Stimulated activated CD4-positive, alpha-beta T cell treated with anti-CD3 and anti-CD28 coated beads, Interleukin-12 subunit alpha, Interleukin-12 subunit beta, amount 100 ng/mL, for 24 hours (primary cell): Measurements from ENCODE around the gene GAP43.
A peak's percentile ranks its signal among the peaks of the same experiment; 100 is the strongest.

Experiments used
- DNase-seq, 2 experiments: peaks; one replicate each; pipeline ENCODE4 v3.0.0-alpha.2; 2020; ENCODE audit warnings: low read depth in 2 of 2

GAP43 gene

DNA sequence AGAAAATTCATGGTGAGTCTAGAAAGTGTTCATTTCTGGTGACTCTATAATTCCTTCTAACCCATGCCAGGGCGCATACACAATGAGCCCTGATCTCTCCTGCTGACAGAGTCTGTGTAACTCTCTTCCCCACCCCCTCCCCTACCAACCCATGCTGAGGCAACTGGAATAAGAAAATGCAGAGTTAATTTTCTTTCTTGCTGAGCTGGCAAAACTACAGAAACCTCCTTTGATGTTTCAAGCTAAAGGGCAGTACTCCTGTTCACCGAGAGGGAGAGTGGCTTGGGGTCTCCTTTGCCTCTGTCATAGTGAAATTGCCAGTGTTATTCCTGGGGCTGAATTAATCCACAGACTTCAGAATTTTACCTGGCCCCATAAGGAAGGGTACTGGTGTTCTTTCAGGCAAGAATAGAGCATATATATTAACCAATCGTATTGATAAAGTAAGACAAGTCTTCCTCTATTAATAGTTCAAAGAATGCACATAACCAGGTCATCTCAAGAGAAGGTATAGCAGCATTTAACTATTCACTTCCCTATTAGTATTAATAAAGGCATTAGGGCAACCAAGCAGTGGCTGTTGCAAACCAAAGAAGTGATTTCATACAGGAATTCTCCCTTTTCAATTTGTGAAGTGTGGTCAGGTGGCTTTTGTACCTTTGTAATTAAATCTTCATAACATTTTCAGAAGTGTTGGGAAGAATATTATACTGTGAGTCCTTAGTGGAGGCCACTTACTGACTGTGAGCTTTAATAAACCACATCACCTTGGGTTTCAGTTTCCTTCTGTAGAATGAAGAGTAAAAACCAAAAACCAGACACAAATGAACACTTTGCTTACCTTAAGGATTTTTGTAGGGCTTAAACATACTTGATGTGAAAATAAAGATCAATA is 4.1 kb downstream of the GAP43 start:
- no peak for DNase-seq

- no peak for DNase-seq
Observed at GRCh38 chr3:115628075-115628412, 4.7 kb downstream of the GAP43 start.

DNA sequence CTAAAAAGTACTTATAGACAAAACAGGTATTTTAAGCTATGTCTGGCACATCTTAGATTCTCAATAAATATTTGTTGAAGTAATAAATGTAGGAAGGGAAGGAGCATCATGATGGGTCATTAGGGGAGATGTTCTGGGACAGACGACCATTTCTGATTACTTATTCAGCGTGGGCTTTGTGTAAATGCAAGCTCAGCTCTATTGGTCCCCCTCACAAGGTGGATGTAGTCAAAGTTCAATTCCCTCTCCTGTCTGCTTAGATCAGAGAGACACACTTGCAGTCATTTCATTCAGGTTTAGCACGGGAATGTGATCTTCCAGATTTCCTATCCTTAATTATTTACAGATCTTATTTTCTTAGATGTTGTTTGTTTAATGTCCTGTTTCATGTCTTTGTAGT is 7.5 kb downstream of the GAP43 start:
- DNase-seq: no peak

DNA sequence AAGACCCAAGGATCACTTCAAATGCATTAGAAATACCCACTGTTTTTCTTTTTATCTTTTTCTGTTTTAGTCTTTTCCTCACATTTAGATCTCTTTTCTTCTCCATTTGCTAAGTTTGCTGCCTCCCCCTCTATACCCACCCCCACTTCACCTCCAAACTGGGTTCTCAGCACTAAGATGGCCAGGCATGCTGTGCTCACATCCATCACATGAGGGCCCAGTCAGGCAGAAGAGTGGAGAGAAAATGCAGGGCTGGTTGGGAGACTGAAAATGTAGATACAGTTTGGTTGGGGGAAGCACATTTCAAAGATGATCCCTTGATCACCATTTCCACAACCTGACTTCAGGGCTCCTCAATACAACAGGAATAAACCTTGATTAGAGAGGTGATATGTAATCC is 8.7 kb downstream of the GAP43 start:
- no peak for DNase-seq

DNA sequence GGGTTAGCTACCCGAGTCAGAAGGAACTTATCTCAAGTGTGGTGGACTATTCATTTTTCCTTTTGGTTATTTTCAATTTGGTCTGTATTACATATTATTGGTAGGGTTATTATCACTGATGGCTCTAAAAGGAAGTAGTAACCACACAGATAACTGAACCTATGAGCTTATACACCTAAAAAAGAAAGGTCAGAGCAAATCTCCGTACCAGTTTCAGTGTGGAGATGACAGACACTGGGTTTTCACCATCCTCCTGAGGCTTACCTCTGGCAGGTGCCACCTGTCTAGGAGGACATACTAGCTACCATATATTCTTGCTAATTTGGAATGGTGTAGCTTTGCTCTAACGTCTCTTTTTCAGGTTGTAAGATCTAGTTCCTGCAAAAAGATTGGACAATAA is 10.2 kb downstream of the GAP43 start:
- DNase-seq: no peak

- no peak for DNase-seq
Observed at GRCh38 chr3:115634052-115634451, 10.7 kb downstream of the GAP43 start.

GRCh38 chr3:115635406-115635805 is 12.1 kb downstream of the GAP43 start:
- no peak for DNase-seq

- DNase-seq: no peak
Observed at GRCh38 chr3:115638241-115638640, 14.9 kb downstream of the GAP43 start.

DNA sequence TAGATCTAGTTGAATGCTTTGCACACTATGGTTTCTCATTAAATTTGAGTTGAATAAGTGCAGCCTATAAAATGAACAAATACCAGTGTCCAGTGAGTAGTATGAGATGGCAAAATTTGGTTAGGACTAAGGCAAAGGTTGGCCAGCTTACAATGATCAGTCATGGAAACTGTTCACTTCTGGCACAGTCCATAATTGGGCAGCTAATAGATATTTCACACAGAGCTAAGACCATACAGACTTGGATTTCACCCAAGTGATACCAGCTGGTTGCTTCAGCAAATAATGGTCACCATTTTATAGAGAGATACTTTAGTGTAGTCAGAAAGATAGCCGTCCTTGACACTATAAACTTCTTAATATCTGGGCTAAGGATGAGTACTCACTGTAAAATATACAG is 15.7 kb downstream of the GAP43 start:
- no peak for DNase-seq

- DNase-seq: no peak
Observed at GRCh38 chr3:115644391-115644790, 21.1 kb downstream of the GAP43 start.

GRCh38 chr3:115646027-115646690 is 22.8 kb downstream of the GAP43 start:
- DNase-seq: no peak

GRCh38 chr3:115648559-115648958 is 25.2 kb downstream of the GAP43 start:
- no peak for DNase-seq

- no peak for DNase-seq
Observed at GRCh38 chr3:115651087-115651486, 27.8 kb downstream of the GAP43 start.

- no peak for DNase-seq
Observed at GRCh38 chr3:115651599-115651998, 28.3 kb downstream of the GAP43 start.

DNA sequence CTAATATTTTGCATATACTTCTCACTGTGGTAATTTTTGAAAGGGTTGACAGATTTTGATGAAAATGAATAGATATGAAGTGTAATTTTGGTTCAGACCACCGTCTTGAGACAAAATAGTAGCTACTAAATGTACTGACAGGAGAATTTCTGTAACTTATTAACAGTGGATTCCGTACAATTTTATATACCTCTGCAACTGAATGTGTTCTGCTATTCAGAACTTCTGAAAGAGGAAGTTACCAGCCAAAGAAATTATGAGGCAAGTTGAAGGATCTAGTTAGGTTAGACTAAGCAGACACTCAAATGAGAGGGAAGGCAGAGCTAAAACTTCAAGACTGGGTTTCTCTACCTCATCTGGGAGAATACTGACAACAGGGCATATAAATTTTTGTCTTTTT is 29.4 kb downstream of the GAP43 start:
- no peak for DNase-seq

DNA sequence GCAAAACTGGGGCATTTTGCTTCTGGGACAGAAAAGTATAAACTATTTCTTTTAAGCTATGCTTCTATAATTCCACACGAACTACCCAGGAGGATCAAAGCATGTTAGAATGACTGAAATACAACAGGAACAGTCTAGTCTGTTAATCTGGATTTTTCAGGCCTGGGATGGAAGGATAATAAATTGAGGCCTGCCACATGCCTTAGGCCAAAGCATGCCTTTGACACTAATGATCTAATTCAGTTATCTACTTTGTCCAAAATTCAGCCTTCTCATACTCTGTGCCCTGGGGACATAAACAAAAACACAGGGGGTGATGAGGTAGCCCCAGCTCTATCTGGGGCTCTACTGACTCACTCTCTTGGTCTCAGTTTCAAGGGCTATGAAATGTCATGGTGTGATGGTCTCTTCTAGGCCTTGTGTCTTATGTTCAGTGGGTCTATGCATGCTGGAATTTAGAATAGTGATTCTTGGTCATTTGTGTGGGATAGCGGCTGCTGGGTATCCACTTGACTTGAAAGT is 32.5 kb downstream of the GAP43 start:
- DNase-seq: no peak

GRCh38 chr3:115657168-115657567 is 33.9 kb downstream of the GAP43 start:
- DNase-seq: no peak

DNA sequence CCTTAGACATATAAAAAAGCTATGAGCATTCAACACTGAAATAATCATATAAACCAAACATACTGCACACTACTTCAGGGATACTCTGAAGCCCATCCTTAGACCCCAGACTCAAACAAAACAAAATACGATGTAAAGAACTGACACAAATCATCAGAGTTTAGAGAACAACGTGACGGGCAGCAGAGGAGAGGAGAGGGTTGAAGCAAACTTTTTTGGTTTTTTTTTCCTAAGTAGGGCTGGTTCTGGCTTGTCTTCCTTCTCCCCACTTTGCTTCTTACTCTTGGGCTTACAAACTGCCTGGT is 34.7 kb downstream of the GAP43 start:
- no peak for DNase-seq

- DNase-seq: peak; percentile 41 to 46
Observed at GRCh38 chr3:115658337-115659181, 35.2 kb downstream of the GAP43 start.

- DNase-seq: no peak
Observed at GRCh38 chr3:115659253-115660220, 36.2 kb downstream of the GAP43 start.

GRCh38 chr3:115660646-115661337 is 37.5 kb downstream of the GAP43 start:
- no peak for DNase-seq
